ENCODE results near the gene SRBD1. TPM values are rescaled to one million over a fixed set of nuclear protein-coding genes. Genes with fewer than 3 reads are reported as not detected.

Gene SRBD1
- total RNA-seq, 1 experiment from 2014 or later: 14.1 TPM

- no peak for DNase-seq (ENCODE audit: extremely low read depth, low read depth)
Measured at GRCh38 chr2:45634223-45634622, 23.2 kb upstream of the SRBD1 start.

GRCh38 chr2:45631955-45632354 is 20.9 kb upstream of the SRBD1 start:
- DNase-seq (ENCODE audit: extremely low read depth, low read depth): no peak

- DNase-seq (ENCODE audit: extremely low read depth, low read depth): no peak
Measured at GRCh38 chr2:45631319-45631718, 20.3 kb upstream of the SRBD1 start.

- no peak for DNase-seq (ENCODE audit: extremely low read depth, low read depth)
Measured at GRCh38 chr2:45629971-45630370, 18.9 kb upstream of the SRBD1 start.

GRCh38 chr2:45627911-45628310 is 16.8 kb upstream of the SRBD1 start:
- DNase-seq (ENCODE audit: extremely low read depth, low read depth): no peak

GRCh38 chr2:45626387-45627221 is 15.5 kb upstream of the SRBD1 start:
- DNase-seq (ENCODE audit: extremely low read depth, low read depth): no peak

GRCh38 chr2:45625824-45626223 is 14.8 kb upstream of the SRBD1 start:
- DNase-seq (ENCODE audit: extremely low read depth, low read depth): no peak

GRCh38 chr2:45623098-45623497 is 12.0 kb upstream of the SRBD1 start:
- no peak for DNase-seq (ENCODE audit: extremely low read depth, low read depth)

GRCh38 chr2:45622336-45623075 is 11.4 kb upstream of the SRBD1 start:
- DNase-seq (ENCODE audit: extremely low read depth, low read depth): no peak

- DNase-seq (ENCODE audit: extremely low read depth, low read depth): no peak
Measured at GRCh38 chr2:45617496-45617895, 6.4 kb upstream of the SRBD1 start.

- DNase-seq (ENCODE audit: extremely low read depth, low read depth): peak; percentile 49
Measured at GRCh38 chr2:45616658-45617411, 5.8 kb upstream of the SRBD1 start.

- DNase-seq (ENCODE audit: extremely low read depth, low read depth): no peak
Measured at GRCh38 chr2:45614871-45615415, 3.9 kb upstream of the SRBD1 start.

- no peak for DNase-seq (ENCODE audit: extremely low read depth, low read depth)
Measured at GRCh38 chr2:45614330-45614729, 3.3 kb upstream of the SRBD1 start.

- peak; percentile 43 for DNase-seq (ENCODE audit: extremely low read depth, low read depth)
Measured at GRCh38 chr2:45612731-45613130, 1.7 kb upstream of the SRBD1 start.

GRCh38 chr2:45612285-45612684 is 1.2 kb upstream of the SRBD1 start:
- DNase-seq (ENCODE audit: extremely low read depth, low read depth): no peak

- DNase-seq (ENCODE audit: extremely low read depth, low read depth): peak; percentile 56
Measured at GRCh38 chr2:45610281-45611019, 617 bp downstream of the SRBD1 start.

- DNase-seq (ENCODE audit: extremely low read depth, low read depth): peak; percentile 46
Measured at GRCh38 chr2:45607701-45608100, 3.4 kb downstream of the SRBD1 start.

- no peak for DNase-seq (ENCODE audit: extremely low read depth, low read depth)
Measured at GRCh38 chr2:45606796-45607195, 4.3 kb downstream of the SRBD1 start.

- DNase-seq (ENCODE audit: extremely low read depth, low read depth): no peak
Measured at GRCh38 chr2:45605116-45605515, 6.0 kb downstream of the SRBD1 start.

- DNase-seq (ENCODE audit: extremely low read depth, low read depth): no peak
Measured at GRCh38 chr2:45602624-45603023, 8.4 kb downstream of the SRBD1 start.
